Measurements from ENCODE around the gene MSL1. TPM values are rescaled to one million over a fixed set of nuclear protein-coding genes. Genes with fewer than 3 reads are reported as not detected.

MSL1 gene
- total RNA-seq, 1 donor from 2014 or later = 59.7 TPM

DNA sequence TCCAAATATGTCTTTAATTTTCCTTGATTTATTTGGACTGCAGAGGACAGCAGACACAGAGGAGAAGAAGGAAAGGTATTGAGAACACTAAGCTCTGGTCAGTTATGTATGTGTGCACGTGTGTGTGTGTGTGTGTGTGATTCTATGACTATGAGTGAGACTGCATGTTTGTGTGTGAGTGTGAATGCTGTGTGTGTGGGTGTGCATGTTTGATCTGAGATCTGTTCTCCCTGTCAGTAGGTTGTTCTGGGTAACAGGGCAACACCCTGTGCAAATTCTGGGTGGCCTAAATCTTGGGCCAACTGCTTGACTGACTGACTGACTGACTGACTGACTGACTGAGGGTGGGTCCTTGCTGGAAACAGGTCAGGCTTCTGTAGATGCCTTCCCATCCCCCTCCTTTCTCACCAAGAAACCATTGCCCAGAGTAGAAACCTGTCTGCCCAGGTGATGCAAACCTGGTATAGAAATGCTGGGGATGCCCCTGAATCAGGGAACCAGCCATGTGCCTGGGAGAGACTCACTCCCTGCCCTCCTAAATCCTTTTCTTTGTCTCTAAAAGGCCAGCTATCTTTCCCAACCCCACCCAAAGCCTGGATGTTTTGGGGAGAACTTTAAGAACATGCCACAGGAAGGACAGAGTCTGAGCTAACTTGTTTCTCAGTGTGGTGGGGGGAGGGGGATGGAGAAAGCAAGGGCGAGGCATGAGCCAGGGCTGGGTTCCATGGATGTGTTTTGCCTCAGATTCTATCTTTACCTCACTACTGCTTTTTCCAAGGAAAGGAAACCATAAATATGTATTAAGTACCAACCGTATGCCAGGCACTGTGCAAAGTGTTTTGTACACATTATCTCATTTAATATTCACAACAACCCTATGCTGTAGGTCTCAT, 16.9 kb upstream of the MSL1 start:
- DNase-seq (ENCODE audit: low spot score) = no peak

- no peak for DNase-seq (ENCODE audit: low spot score)
These were observed 15.7 kb upstream of the MSL1 start for GRCh38 chr17:40105861-40106759.

DNA sequence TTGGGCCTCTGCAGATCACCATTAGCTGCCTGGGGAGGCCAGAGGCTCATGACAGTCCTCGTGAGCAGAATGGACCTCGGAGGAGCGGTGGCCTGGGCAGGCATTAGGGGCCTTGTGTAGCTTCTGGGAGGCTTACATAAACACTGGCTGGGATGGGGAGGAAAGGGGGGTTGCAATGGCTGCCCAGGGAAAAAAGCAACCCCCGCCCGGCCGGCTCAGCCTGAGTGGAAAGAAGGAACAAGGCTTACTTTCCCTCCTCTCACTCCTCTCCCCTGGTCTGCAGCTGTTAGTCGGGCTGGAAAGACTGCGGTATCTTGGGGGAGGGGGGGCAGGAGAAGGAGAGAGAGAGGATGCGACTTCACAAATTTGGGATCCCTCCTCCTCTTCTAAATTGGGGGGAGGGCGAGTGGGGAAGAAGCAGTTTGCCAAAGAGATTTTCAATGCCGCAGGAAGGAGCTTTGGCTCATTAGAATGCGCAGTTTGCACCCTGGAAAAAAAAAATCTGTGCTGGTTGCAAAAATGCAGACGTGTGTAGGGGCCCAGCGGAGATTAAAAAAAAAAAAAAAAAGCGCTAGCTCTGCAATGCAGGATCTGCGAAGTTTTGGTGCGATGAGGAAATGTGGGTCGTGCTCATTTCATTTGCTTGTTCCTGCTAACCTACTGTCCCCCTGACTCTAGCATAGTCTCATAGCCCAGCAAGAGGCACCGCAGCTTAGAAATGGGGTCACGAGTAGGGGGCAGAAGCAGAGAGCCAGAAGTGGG, 14.8 kb upstream of the MSL1 start:
- peak; percentile 83 for DNase-seq (ENCODE audit: low spot score)

- peak; percentile 60 for DNase-seq (ENCODE audit: low spot score)
These were observed 14.1 kb upstream of the MSL1 start for GRCh38 chr17:40107522-40108174.

DNA sequence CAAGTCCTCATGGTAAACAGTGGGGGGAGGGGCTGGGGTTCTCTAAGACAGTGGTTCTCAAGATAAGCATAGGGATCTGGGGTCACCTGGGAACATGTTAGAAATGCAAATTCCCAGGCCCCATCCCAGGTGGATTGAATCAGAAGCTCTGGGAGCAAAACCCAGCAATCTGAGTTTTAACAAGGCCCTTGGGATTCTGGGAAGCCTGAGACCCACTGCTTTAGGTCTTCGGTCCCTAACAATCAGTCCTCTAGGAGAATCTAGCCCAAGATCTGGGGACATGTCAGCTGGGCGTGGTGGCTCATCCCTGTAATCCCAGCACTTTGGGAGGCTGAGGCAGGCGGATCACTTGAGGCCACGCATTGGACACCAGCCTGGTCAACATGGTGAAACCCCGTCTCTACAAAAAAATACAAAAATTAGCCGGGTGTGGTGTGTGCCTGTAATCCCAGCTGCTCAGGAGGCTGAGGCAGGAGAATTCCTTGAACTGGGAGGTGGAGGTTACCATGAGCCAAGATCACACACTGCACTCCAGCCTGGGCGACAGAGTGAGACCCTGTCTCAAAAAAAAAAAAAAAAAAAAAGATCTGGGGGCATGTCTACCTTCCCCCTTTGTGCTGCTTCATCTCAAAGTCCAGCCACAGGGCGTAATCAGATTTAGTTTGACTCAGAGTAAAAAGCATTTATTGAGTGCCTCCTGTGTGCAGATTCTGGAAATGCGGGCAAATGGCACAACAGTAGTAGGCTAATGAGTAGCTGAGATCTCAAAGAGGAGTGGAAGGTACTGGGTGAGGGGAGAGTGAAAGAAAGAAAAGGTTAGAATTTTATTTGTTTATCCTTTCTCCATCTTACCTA, 12.6 kb upstream of the MSL1 start:
- no peak for DNase-seq (ENCODE audit: low spot score)

DNA sequence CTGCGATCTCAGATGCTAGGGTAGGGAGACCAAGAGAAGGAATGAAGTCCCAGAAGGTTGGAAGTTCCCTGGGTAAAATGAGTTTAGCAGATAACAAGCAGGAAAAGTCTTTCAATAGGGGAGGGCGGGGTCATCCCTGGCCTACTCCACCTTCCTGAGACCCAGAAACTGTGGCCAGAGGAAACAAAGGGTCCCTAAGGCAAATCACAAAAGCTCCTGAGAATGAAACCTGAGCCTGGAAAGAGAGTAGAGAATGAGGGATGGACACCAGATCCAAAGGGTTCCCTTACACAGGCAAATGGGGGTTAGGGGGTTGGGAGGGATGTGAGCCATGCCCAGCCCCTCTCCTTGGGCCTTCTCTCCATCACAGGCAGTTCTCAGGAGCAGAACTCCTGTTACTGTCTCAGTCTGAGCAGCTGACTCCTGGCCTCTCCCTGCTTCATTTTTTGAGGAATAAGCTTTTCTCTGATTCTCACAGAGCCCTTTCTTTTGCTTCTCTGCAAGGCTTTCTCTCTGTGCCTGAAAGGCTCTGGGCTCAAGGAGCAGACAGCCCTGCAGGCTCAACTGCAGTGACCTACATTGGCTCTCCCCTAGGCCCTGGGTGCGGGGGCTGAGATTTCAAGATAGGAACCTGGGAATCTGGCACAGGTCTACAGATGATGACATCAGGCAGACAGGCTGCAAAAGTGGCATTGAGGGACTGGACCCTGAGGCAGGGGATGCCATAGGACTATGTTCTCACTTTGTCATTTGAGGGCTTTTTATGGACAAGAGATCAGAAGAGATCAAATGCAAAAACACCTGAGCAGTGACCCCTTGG, 11.5 kb upstream of the MSL1 start:
- peak; percentile 53 for DNase-seq (ENCODE audit: low spot score)

- peak; percentile 97 for DNase-seq (ENCODE audit: low spot score)
These were observed 10.3 kb upstream of the MSL1 start for GRCh38 chr17:40111221-40112128.

DNA sequence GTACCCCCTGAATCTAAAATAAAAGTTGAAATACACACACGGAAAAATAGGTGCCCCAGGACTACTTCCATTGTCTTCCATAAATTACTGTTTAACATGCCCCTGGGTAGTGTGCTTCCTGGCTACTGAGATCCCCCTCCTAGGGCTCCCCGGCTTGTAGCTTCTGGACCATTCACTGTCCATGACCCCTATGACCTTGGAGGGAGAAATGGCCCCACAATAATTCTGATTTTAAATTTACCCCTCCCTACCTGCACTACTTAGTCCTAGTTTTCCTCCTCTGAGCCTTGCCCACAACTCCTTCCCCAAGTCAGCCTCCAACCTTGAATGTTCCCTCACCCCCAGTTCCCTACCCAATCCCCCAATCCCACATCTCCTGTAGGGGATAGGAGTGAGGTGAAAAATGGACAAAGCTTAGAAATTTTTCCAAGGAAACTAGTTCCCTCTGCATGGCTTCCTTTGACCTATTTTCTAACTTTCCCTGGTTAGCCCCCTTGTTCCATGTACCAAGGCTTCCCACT, 9.5 kb upstream of the MSL1 start:
- no peak for DNase-seq (ENCODE audit: low spot score)

DNA sequence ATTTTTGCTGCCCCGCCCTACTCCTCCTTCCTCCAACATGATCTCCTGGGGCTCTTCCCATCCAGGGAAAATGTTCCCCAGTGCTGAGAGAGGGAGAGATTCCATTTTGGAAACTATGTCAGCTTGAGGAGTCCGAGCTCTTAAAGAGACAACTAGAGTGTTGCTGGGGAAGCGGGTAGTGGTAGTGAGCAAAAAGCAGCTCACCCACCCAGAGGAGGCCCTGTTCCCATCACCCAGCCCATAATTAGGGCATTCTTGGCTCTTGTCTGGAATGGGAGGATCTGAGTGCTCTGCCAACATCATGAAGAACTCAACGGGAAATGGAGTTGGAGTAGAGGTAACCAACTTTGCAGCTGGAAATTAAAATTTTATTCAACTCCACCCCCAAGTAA, 9.1 kb upstream of the MSL1 start:
- no peak for DNase-seq (ENCODE audit: low spot score)

DNA sequence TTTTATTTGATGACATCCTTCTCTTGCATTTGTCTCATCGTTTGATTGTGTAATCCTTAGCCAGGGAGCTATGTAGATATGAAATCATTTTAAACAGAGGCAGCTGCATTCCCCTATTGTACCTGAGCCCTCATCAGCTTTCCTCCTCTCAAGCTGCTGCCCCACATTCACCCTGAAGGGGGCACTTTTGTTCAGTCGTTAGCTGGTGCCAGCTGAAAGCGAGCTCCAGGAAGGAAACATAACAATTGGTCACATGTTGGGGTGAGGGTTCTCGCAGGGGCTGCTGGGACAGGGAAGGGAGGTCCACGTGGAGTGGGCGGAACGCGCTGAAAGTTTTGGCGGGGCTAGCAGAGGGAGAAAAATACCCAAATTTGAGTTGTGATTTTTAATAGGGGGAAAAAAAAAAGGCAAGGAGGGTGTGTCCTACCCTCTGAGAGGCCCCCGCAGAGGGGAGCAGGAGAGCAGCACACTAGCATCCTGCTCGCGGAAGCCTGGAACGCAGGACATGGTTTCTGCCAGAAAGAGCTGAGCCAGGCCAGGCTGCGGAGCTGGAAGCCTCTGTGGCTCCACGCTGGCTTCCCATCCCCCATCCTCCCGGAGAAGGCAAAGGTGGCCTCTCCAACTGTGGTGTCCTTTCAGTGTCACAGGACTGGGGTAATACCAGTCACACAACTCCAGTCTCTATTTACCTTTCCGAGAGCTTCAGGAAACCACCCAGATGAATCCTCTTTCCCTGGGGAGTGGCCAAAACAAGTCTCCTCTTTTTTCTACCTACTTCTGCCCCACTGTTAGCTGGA, 8.5 kb upstream of the MSL1 start:
- peak; percentile 99 for DNase-seq (ENCODE audit: low spot score)

- DNase-seq (ENCODE audit: low spot score) = peak; percentile 86
These were observed 7.9 kb upstream of the MSL1 start for GRCh38 chr17:40113907-40114245.

- no peak for DNase-seq (ENCODE audit: low spot score)
These were observed 6.7 kb upstream of the MSL1 start for GRCh38 chr17:40115101-40115436.

- no peak for DNase-seq (ENCODE audit: low spot score)
These were observed 596 bp downstream of the MSL1 start for GRCh38 chr17:40122136-40122998.

GRCh38 chr17:40122999-40123810, 1.4 kb downstream of the MSL1 start:
- DNase-seq (ENCODE audit: low spot score) = peak; percentile 72

GRCh38 chr17:40123811-40124114, 2.0 kb downstream of the MSL1 start:
- DNase-seq (ENCODE audit: low spot score) = no peak

Measured in umbilical cord (tissue), 2 donors.